ENCODE measurements around the gene MYO16.

GRCh38 chr13:108681986-108682575 is 52.7 kb downstream of the MYO16 start:
- TF ChIP-seq CTCF (IDR thresholded peaks at IDR 0.05) (no peak), POLR2A (IDR thresholded peaks at IDR 0.05) (no peak), POLR2AphosphoS5 (IDR thresholded peaks at IDR 0.05) (no peak)

Data from breast epithelium (tissue), 3 donors.